Cardiac ventricle fibroblast (primary cell): ENCODE results near the gene PSMA7. TPM values are rescaled to one million over a fixed set of nuclear protein-coding genes. Genes with fewer than 3 reads are reported as not detected.

ENCODE experiments used
- total RNA-seq: library from RNA; depleted of rRNA; stranded (reverse); fragments of >200 nt; gene quantifications from 2 replicates; pipeline ENCODE4 v1.2.3, GENCODE V29; 2015

PSMA7 gene
- 245 and 254 TPM in 2 replicates for total RNA-seq

DNA sequence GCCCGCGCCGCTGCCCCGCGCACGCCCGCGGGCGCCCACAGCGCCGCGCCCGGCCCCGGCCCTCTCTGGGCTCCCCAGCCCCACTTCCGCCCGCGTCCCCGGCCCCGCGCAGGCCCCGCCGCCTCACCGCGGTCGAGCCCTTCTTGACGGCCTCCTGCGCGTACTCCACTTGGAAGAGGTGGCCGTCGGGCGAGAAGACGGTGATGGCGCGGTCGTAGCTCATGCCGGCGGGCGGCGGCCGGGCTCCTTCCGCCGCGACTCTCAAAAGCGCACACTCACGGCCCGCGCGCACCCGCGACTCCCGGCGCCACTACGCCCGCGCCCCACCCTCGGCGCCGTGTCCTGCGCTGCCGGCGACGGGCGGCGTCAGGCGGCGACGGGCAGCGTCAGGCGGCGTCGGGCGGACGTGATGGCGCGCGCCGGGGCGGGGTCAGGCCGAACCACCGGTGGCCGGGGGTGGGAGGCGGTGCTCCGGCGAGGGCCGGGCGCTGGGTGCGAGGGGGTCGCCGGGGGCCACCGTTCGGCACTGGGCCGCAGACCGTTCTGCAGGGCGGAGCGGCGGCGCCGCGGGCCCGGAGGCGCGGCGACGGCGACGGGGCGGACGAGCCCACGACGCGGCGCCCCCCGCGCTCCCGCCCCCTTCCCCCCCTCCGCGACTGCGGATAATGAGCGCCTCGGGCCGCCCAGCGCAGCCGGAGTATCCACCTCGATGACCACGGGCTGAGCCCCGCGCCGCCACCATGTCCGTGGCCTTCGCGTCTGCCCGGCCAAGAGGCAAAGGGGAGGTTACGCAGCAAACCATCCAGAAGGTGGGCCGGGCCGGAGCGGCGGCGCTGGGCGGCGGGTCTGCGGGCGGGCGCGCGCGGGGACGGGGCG is at the start of gene PSMA7, which contains the start of gene SS18L1:
TSS of gene PSMA7 (minus strand) at position 314 of the 876 bp plus-strand sequence. CDS start at position 223, 91 bp downstream.
TSS of gene SS18L1 (plus strand) at position 689 of the 876 bp plus-strand sequence. CDS start at position 741, 52 bp downstream.

DNA sequence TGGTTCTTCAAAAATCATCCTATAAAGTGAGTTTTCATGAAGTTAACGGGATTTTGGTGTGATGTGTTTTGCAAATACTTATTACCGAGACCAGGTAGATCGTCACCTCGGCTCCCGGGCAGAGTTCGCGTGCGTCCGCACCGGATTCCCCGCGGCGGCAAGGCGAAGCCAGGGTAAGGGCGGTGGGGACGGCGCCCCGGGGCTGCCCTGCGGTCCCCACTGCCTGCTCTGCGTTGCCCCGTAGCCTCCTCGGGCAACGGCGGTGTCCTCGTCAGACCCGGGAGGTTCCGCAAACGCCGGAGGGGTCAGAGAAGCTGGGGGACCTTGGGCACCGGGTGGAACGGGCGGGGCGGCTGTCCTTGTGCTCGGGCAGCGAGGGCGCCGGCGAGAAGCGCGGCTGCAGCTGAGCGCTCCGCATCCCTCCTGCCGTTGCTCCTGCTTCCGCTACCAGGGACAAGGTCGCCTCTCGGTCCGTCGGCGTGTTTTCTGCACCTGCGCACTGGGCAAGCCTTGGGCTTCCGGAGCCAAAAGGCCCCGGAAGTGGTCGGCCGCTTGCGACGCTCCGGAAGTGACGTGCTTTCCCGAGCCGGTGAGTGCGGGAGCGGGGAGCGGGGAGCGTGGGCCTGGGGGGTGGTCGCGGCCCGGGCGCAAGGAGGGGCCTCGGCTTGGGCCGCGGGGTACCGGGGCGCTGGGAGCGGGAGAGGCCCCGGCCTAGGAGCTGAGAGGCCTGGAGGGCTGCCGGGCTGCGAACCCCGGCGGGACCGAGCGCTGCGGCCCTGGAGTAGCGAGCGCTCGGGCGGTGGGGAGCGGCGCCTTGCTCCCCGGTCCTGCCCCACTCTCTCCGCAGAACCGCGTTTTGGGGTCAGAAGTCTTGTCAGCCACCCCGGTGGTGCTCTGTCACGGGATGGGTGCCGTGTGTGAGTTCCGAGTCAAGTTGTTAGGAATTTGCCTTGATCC is 39.6 kb upstream of the PSMA7 start, which contains the start of gene MTG2:
TSS of gene MTG2 (plus strand) at position 560 of the 957 bp plus-strand sequence. CDS start 10,393 bp downstream, outside the sequence.

DNA sequence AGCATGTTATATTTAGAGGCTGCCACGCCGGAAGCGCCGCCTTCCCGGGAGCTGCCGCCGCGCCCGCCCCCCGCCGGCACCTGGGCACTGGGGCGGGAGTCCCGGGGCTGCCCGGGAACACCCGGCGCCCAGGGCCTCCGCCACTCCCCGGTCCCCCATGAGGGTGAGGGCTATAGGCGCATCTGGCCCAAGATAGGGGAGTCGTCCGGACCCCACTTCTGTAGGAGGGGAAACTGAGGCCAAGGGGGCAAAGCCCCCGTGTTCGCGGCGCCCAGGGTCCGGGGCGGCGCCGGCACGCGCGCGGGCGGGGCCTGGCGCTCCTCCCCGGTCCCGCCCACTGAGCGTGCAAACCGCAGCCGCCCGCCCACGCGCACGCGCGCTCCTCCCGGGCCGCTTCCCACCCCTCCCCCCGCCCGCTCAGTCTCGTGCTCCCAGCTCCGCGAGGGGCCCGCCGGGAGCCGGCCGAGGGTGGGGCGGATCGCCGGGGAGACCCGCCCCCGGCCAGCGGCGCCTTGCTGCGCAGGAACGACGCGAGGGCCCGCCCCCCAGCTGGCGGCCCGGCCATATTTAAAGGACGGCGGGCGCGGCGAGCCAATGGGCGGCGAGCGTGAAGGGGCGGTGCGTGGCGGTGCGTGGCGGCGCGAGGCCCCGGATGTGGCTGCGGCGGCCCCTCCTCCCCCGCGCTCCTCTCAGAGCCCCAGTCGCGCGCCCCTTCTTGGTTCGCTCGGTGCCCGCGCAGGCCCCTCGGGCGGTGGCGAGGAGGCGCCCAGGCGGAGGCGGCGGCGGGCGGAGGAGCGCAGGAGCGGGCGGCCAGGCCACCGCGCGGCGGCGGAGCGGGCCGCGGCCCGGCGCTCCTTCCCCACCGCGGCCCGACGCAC is 21.2 kb downstream of the PSMA7 start, which contains the start of gene LSM14B:
TSS of gene LSM14B (plus strand) at position 700 of the 878 bp plus-strand sequence. CDS start 192 bp downstream, outside the sequence.

Other genes with a start within 250 kb of the PSMA7 start
- gene TAF4, start 77.5 kb downstream of the PSMA7 start, total RNA-seq, result 7.1 and 17.7 TPM in 2 replicates
- gene LSM14B, start 20.9 kb downstream of the PSMA7 start, total RNA-seq, result 21.9 and 24.3 TPM in 2 replicates
- gene SS18L1, start 375 bp upstream of the PSMA7 start, total RNA-seq, result 3.6 and 9.2 TPM in 2 replicates
- gene MTG2, start 39.6 kb upstream of the PSMA7 start, total RNA-seq, result 15.7 and 18.7 TPM in 2 replicates
- gene HRH3, start 76.9 kb upstream of the PSMA7 start, total RNA-seq, result not detected in 2 replicates
- 16.1 and 17.8 TPM in 2 replicates for gene OSBPL2, start 95.1 kb upstream of the PSMA7 start, total RNA-seq
- gene ADRM1, start 159.6 kb upstream of the PSMA7 start, total RNA-seq, result 83.4 and 101 TPM in 2 replicates
- 40.0 and 48.2 TPM in 2 replicates for gene LAMA5, start 223.9 kb upstream of the PSMA7 start, total RNA-seq
- gene RPS21, start 243.7 kb upstream of the PSMA7 start, total RNA-seq, result 1,397 and 2,524 TPM in 2 replicates